CD4-positive, CD25-positive, alpha-beta regulatory T cell (primary cell): ENCODE measurements around the gene SMIM41. TPM values are rescaled to one million over a fixed set of nuclear protein-coding genes. Genes with fewer than 3 reads are reported as not detected.

Experiments used
- ATAC-seq, 2 donors: fragments of 150-1000 bp; cut with Tn5 transposase; one replicate each; pipeline ENCODE4 v1.10.0; 2021; ENCODE audit warnings: low read depth in 2 of 2, moderate number of reproducible peaks in 2 of 2, moderate library complexity in 1 of 2
- DNase-seq, 3 donors: peaks; one replicate each; pipeline versions ENCODE4 v3.0.0 to v3.0.0-alpha.2; 2012 to 2022; ENCODE audit warnings: mixed read lengths in 1 of 3
- H3K27ac ChIP-seq: one replicate; pipeline ENCODE4 v1.7.0; 2013; ENCODE audit warnings: mild to moderate bottlenecking, low read length; ENCODE audit not compliant: insufficient read depth, poor library complexity, severe bottlenecking
- H3K27me3 ChIP-seq: one replicate; pipeline ENCODE4 v1.7.0; 2013; ENCODE audit warnings: low read length; ENCODE audit not compliant: control insufficient read depth, insufficient read depth
- H3K36me3 ChIP-seq: one replicate; pipeline ENCODE4 v1.7.0; 2013; ENCODE audit warnings: mild to moderate bottlenecking, low read length, moderate library complexity; ENCODE audit not compliant: control insufficient read depth, insufficient read depth
- H3K4me1 ChIP-seq: 2 replicates; pipeline ENCODE4 v1.7.0; 2013; ENCODE audit warnings: mild to moderate bottlenecking, low read length; ENCODE audit not compliant: insufficient read depth, control insufficient read depth, poor library complexity, severe bottlenecking
- H3K4me3 ChIP-seq: one replicate; pipeline ENCODE4 v1.7.0; 2013; ENCODE audit warnings: low read depth, mild to moderate bottlenecking, low read length, moderate library complexity
- H3K9me3 ChIP-seq, 2 experiments: 1 replicate in 1 of 2; 2 replicates in 1 of 2; pipeline ENCODE4 v1.7.0; 2013; ENCODE audit warnings: low read length in 2 of 2, mild to moderate bottlenecking in 1 of 2, moderate library complexity in 1 of 2; ENCODE audit not compliant: control insufficient read depth in 2 of 2
- H3K27ac Mint-ChIP-seq, 3 donors: one replicate each; pipeline ENCODE4 v1.8.0; 2020 to 2022; ENCODE audit warnings: mild to moderate bottlenecking in 3 of 3, mixed read lengths in 3 of 3, moderate library complexity in 2 of 3
- H3K27me3 Mint-ChIP-seq: one replicate; pipeline ENCODE4 v1.8.0; 2022; ENCODE audit warnings: mild to moderate bottlenecking, mixed read lengths
- H3K36me3 Mint-ChIP-seq: one replicate; pipeline ENCODE4 v1.8.0; 2020; ENCODE audit warnings: mixed read lengths
- H3K4me1 Mint-ChIP-seq, 4 donors: one replicate each; pipeline ENCODE4 v1.8.0; 2020 to 2022; ENCODE audit warnings: mixed read lengths in 4 of 4, mild to moderate bottlenecking in 1 of 4
- H3K4me3 Mint-ChIP-seq, 4 donors: one replicate each; pipeline ENCODE4 v1.8.0; 2020 to 2022; ENCODE audit warnings: mild to moderate bottlenecking in 4 of 4, mixed read lengths in 4 of 4, moderate library complexity in 3 of 4
- H3K9me3 Mint-ChIP-seq, 7 donors: one replicate each; pipeline ENCODE4 v1.8.0; 2020 to 2022; ENCODE audit warnings: mixed read lengths in 7 of 7, mild to moderate bottlenecking in 3 of 7, moderate library complexity in 2 of 7
- polyA plus RNA-seq, 4 donors: library from polyadenylated mRNA; unstranded; fragments of 300-500 nt; fragmentation: Illumina TruSeq; gene quantifications; one replicate each; pipeline ENCODE4 v1.2.3, GENCODE V29; 2021
- total RNA-seq: library from RNA; stranded (reverse); gene quantifications from one replicate; pipeline ENCODE4 v1.2.3, GENCODE V29; 2022

The SMIM41 gene
- total and polyA plus RNA-seq, 5 donors from 2014 or later = 0.54 TPM; not detected in 4

GRCh38 chr12:52155048-52155868, 75.8 kb downstream of the SMIM41 start:
- no peaks in the 10 kb centered on the region for H3K27me3 ChIP-seq
- Mint-ChIP-seq H3K27ac (peak overlapping the region; percentile 80 to 93 (median 91)), H3K4me1 (peaks cover 6 to 40% (median 19%) of the 10 kb centered on the region in 4 donors), H3K4me3 (peak overlapping the region; percentile 13 to 70 (median 41)), H3K9me3 (no peaks in the 10 kb centered on the region), H3K36me3 (no peaks in the 10 kb centered on the region), H3K27me3 (peaks cover 10% of the 10 kb centered on the region)
- H3K27ac ChIP-seq = peak overlapping the region; percentile 30
- no peaks in the 10 kb centered on the region for H3K9me3 ChIP-seq
- peaks cover 28% of the 10 kb centered on the region for H3K4me1 ChIP-seq
- ATAC-seq (peak; percentile 57 to 74), DNase-seq (peak in 2 of 3 donors; percentile 62 to 88)
- H3K4me3 ChIP-seq = no peak overlapping the region
- no peaks in the 10 kb centered on the region for H3K36me3 ChIP-seq

GRCh38 chr12:52156311-52156710, 76.8 kb downstream of the SMIM41 start:
- no peak overlapping the region for H3K27ac ChIP-seq
- H3K4me1 ChIP-seq = peaks cover 28% of the 10 kb centered on the region
- no peaks in the 10 kb centered on the region for H3K9me3 ChIP-seq
- H3K9me3 Mint-ChIP-seq = no peaks in the 10 kb centered on the region
- ATAC-seq (no peak), DNase-seq (no peak)
- H3K4me1 Mint-ChIP-seq = peaks cover 6 to 41% (median 22%) of the 10 kb centered on the region in 4 donors
- H3K36me3 ChIP-seq = no peaks in the 10 kb centered on the region
- peak overlapping the region; percentile 3 to 69 (median 14) for H3K27ac Mint-ChIP-seq
- peaks cover 6% of the 10 kb centered on the region for H3K27me3 Mint-ChIP-seq
- no peak overlapping the region for H3K4me3 ChIP-seq
- no peak overlapping the region for H3K4me3 Mint-ChIP-seq
- H3K27me3 ChIP-seq = no peaks in the 10 kb centered on the region
- H3K36me3 Mint-ChIP-seq = no peaks in the 10 kb centered on the region

GRCh38 chr12:52156757-52157565, 77.5 kb downstream of the SMIM41 start:
- H3K27ac Mint-ChIP-seq = peak overlapping the region in 2 of 3 donors; percentile 3 to 25
- Histone ChIP-seq H3K36me3 (no peaks in the 10 kb centered on the region), H3K9me3 (no peaks in the 10 kb centered on the region), H3K27ac (no peak overlapping the region), H3K4me1 (peaks cover 25% of the 10 kb centered on the region), H3K27me3 (no peaks in the 10 kb centered on the region), H3K4me3 (no peak overlapping the region)
- no peaks in the 10 kb centered on the region for H3K36me3 Mint-ChIP-seq
- ATAC-seq (peak in 1 of 2 donors; percentile 36), DNase-seq (peak; percentile 45 to 68 (median 51))
- H3K4me1 Mint-ChIP-seq = peaks cover 6 to 43% (median 23%) of the 10 kb centered on the region in 4 donors
- H3K27me3 Mint-ChIP-seq = no peaks in the 10 kb centered on the region
- no peaks in the 10 kb centered on the region for H3K9me3 Mint-ChIP-seq
- no peak overlapping the region for H3K4me3 Mint-ChIP-seq

GRCh38 chr12:52157566-52158150, 78.2 kb downstream of the SMIM41 start:
- Mint-ChIP-seq H3K4me1 (peaks cover 6 to 49% (median 25%) of the 10 kb centered on the region in 4 donors), H3K4me3 (no peak overlapping the region), H3K9me3 (no peaks in the 10 kb centered on the region), H3K36me3 (no peaks in the 10 kb centered on the region), H3K27ac (peak overlapping the region in 1 of 3 donors; percentile 3), H3K27me3 (no peaks in the 10 kb centered on the region)
- Histone ChIP-seq H3K4me1 (peaks cover 25% of the 10 kb centered on the region), H3K27me3 (no peaks in the 10 kb centered on the region), H3K36me3 (no peaks in the 10 kb centered on the region), H3K27ac (no peak overlapping the region), H3K9me3 (no peaks in the 10 kb centered on the region), H3K4me3 (no peak overlapping the region)
- ATAC-seq = no peak
- no peak for DNase-seq

Other genes starting within 250 kb of the SMIM41 start
- 0.27 TPM for gene FIGNL2, start 231.0 kb upstream of the SMIM41 start, total RNA-seq
- under 1 TPM in 2 of 4 donors, not detected in 2; 0.06 to 0.10 TPM for gene FIGNL2, start 231.0 kb upstream of the SMIM41 start, polyA plus RNA-seq
- not detected for gene ANKRD33, start 191.6 kb upstream of the SMIM41 start, total RNA-seq
- not detected for gene ANKRD33, start 191.6 kb upstream of the SMIM41 start, polyA plus RNA-seq
- gene ACVRL1, start 172.2 kb upstream of the SMIM41 start, total RNA-seq = not detected
- gene ACVRL1, start 172.2 kb upstream of the SMIM41 start, polyA plus RNA-seq = not detected
- gene ACVR1B, start 128.0 kb upstream of the SMIM41 start, total RNA-seq = 6.5 TPM
- gene ACVR1B, start 128.0 kb upstream of the SMIM41 start, polyA plus RNA-seq = 1 to 10 TPM in 3 of 4 donors, under 1 TPM in 1; 0.47 to 2.3 (median 1.2) TPM
- 253 TPM for gene TAMALIN, start 72.8 kb upstream of the SMIM41 start, total RNA-seq
- gene TAMALIN, start 72.8 kb upstream of the SMIM41 start, polyA plus RNA-seq = 1 to 10 TPM in 2 of 4 donors, under 1 TPM in 2; 0.37 to 4.3 (median 0.91) TPM
- gene NR4A1, start 28.3 kb upstream of the SMIM41 start, total RNA-seq = 143 TPM
- under 1 TPM; 0.22 to 0.54 (median 0.47) TPM for gene NR4A1, start 28.3 kb upstream of the SMIM41 start, polyA plus RNA-seq
- gene ATG101, start 9.7 kb upstream of the SMIM41 start, total RNA-seq = 33.5 TPM
- 10 to 100 TPM; 30.1 to 38.2 (median 34.8) TPM for gene ATG101, start 9.7 kb upstream of the SMIM41 start, polyA plus RNA-seq
- not detected for gene KRT80, start 112.3 kb downstream of the SMIM41 start, total RNA-seq
- not detected for gene KRT80, start 112.3 kb downstream of the SMIM41 start, polyA plus RNA-seq
- gene KRT7, start 153.5 kb downstream of the SMIM41 start, total RNA-seq = not detected
- gene KRT7, start 153.5 kb downstream of the SMIM41 start, polyA plus RNA-seq = 1 to 10 TPM in 1 of 4 donors, under 1 TPM in 1, not detected in 2; 0.56 to 1.4 TPM
- not detected for gene KRT86, start 194.9 kb downstream of the SMIM41 start, total RNA-seq
- gene KRT86, start 194.9 kb downstream of the SMIM41 start, polyA plus RNA-seq = under 1 TPM in 1 of 4 donors, not detected in 3; 0.10 TPM
- gene KRT81, start 211.8 kb downstream of the SMIM41 start, total RNA-seq = not detected
- not detected for gene KRT81, start 211.8 kb downstream of the SMIM41 start, polyA plus RNA-seq
- not detected for gene KRT83, start 241.7 kb downstream of the SMIM41 start, total RNA-seq
- not detected for gene KRT83, start 241.7 kb downstream of the SMIM41 start, polyA plus RNA-seq